GM12873 (cell line): ENCODE results near the gene EEFSEC.

Experiments used
- CTCF ChIP-seq: IDR thresholded peaks from 2 replicates; pipeline ENCODE4 v1.5.1; 2012; ENCODE audit warnings: low read depth, mild to moderate bottlenecking, moderate library complexity, low read length, control low read depth; ENCODE audit not compliant: insufficient read depth; ENCODE audit errors: missing control alignments

EEFSEC gene

GRCh38 chr3:128366652-128367051 lies 213.4 kb downstream of the EEFSEC start:
- TF ChIP-seq CTCF: no peak

DNA sequence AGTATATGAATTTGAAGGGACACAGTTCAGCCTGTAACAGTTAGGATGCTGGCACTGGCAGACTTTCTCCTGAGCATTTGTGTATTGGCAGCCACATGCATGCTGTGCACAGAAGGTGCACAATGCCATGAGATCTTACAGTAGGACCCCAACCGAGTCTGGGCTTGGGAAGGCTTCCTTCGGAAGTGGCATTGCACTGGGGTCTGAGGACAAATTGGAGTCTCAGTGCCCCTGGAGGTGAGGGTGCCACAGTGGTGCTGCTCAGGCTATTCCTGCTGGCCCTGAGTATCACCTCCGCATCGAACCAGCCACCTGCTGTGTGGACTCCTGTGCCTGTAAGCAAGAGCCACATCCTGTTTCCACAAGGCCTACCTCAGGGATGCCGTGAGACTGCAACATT lies 213.9 kb downstream of the EEFSEC start:
- TF ChIP-seq CTCF: no peak

- no peak for TF ChIP-seq CTCF
Measured at GRCh38 chr3:128367761-128368160, 214.5 kb downstream of the EEFSEC start.

DNA sequence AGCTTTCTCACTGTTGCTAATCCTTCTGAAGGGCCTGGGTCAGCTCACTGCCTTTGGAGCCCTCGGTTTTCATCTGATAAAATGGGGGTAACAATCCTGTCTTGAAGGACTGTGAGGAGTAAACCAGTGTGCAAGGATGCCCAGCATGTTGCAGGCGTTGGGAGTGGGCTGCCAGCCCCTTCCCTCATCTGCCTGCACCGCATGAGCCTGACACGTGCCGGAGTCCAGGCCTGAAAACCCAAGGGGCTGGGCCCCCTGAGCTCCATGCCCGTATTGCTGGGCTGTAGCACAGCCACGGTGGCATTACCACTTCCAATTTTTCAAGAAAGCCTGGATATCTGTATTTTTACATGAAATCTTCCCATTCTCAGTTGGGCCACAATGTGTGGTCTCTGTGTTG lies 215.3 kb downstream of the EEFSEC start:
- TF ChIP-seq CTCF: no peak

DNA sequence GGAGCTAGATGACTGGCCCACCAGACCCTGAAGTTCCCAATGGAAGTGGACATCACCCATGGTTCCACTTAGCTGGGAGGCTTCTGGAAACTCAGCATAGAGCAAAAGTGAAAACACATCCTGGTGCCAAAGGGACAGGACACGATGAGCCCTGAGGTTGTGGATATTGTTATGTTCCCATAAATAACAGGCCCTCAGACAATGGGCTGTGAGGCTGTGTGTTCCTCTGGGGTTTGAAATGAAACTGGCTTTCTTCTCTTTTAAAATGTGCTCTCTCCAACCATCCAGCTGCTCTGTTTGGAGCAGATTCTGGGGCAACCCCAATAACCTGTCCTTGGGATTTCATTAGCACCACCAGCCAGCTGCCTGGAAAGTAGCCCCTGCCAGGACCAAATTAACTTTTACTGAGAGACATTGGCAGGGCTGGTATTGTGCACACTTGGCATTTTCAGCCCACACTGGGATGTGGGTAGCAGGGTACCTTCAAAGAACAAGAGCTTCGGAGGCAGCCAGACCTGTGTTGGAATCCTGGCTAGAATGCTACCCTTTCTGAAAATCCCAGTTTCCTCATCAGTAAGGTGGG lies 215.9 kb downstream of the EEFSEC start:
- TF ChIP-seq CTCF: no peak

DNA sequence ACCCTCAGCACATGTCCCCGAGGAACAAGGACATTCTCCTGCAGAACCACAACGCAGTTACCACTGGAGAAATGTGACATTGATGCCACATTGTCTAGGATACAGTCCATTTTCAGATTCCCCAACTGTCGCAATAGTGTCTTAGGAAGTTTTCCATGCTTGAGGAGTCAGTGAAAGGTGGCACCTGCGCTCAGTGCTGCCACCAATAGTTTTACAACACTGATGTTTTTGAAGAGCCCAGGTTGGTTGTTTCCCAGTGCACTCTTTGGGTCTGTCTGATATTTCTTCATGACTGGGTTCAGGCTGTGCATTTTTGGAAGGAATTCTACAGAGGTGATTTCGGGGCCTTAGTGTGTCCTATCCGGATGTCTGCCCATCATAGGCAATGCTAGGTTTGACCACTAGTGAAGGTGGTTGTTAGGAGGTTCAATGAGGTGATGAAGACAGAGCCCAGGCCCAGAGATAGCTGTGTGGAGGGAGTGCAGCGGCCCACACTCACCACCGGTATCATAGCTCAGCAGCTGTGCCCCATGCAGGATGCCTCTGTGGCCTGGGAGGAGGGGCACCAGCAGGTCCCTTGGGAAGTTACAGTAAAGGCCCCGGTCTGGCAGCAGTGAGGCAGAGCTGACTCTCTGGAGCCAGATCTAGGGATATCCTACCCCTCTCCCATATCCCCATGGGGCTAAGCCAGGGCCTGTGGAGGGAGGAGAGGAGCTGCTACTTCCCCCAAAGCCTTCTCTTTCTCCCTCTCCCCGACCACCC lies 216.8 kb downstream of the EEFSEC start:
- TF ChIP-seq CTCF: no peak

DNA sequence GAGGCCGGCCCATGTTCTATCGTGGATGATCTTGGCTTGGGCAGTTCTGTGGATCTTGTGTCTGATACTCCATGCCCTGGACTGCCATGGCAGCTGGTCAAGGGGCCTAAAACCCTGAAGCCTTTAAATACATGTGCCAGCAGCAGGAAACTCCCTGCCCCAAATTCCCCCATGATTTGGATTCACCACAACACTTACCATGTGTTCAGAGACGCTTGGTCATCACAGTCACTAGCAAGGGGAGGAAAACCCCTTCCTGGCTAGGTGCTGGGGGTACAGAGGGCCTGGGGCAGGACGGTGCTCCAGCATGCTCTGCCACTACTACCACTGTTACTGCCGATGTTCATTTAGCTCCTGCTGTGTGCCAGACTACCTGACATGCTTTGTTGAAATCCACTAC lies 219.0 kb downstream of the EEFSEC start:
- TF ChIP-seq CTCF: no peak
